Measurements from ENCODE around the gene PTPRJ.
A peak's percentile ranks its signal among the peaks of the same experiment; 100 is the strongest.
"Not testable (repeated sequence)": the region's sequence is repeated elsewhere in the genome, so short reads cannot be mapped to it uniquely, and the experiment has no call there.

The PTPRJ gene

DNA sequence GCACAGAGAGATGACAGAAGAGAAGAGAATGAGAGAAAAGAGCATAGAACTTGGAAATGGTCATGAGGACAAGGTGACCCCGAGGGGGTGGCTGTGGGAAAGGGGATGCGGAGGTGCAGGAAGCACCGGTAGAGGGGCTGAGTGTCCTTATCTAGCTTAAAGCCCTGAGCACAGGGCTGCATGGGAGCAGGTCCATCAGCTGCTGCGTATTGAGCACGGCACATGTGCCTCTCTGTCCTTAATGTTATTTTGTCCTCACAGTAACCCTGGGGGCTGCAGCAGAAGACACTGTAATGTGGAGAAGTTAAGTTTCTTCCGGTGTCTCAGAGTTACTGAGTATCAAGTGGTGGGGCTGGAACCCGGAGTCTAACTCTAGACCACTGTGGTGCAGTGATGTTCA, 141.9 kb downstream of the PTPRJ start:
- H3K27ac Mint-ChIP-seq = no peak overlapping the region
- H3K27me3 Mint-ChIP-seq = no peaks in the 10 kb centered on the region
- DNase-seq = no peak
- no peaks in the 10 kb centered on the region for H3K4me1 Mint-ChIP-seq
- no peaks in the 10 kb centered on the region for H3K9me3 Mint-ChIP-seq
- peaks cover 19% of the 10 kb centered on the region for H3K36me3 Mint-ChIP-seq (ENCODE audit: low read depth)
- ATAC-seq = no peak
- H3K4me3 Mint-ChIP-seq = no peak overlapping the region

DNA sequence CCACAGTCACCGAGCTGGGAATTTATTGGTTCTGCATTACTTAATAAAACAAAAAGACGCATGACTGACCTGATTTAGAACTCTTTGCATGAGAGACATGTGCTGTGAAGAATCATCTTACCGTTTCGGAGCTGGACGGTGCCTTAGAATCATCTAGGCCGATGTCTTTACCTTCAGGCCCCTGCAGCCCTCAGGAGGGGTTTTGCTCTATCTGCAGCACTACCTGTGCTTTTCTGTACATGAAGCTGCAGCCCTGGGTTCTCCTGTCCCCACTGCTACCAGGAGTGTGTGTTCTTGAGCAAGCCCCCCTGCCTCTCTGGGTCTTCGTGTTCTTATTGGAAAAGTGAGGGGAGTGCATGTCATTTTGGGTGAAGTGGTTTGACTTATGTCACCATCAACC, 142.3 kb downstream of the PTPRJ start:
- no peak for ATAC-seq
- no peak overlapping the region for H3K27ac Mint-ChIP-seq

GRCh38 chr11:48123254-48123875, 143.0 kb downstream of the PTPRJ start:
- DNase-seq (no peak), ATAC-seq (no peak)
- Mint-ChIP-seq H3K4me3 (no peak overlapping the region), H3K4me1 (no peaks in the 10 kb centered on the region), H3K36me3 (ENCODE audit: low read depth) (peaks cover 19% of the 10 kb centered on the region), H3K27me3 (no peaks in the 10 kb centered on the region), H3K9me3 (no peaks in the 10 kb centered on the region), H3K27ac (no peak overlapping the region)

More for the DNA sequence above, 142.3 kb downstream of the PTPRJ start:
- Mint-ChIP-seq H3K36me3 (ENCODE audit: low read depth) (peaks cover 19% of the 10 kb centered on the region), H3K9me3 (no peaks in the 10 kb centered on the region), H3K4me1 (no peaks in the 10 kb centered on the region), H3K27me3 (no peaks in the 10 kb centered on the region), H3K4me3 (no peak overlapping the region)
- no peak for DNase-seq

GRCh38 chr11:48123934-48124755, 143.8 kb downstream of the PTPRJ start:
- no peak for DNase-seq
- ATAC-seq = no peak
- H3K27ac Mint-ChIP-seq = no peak overlapping the region

DNA sequence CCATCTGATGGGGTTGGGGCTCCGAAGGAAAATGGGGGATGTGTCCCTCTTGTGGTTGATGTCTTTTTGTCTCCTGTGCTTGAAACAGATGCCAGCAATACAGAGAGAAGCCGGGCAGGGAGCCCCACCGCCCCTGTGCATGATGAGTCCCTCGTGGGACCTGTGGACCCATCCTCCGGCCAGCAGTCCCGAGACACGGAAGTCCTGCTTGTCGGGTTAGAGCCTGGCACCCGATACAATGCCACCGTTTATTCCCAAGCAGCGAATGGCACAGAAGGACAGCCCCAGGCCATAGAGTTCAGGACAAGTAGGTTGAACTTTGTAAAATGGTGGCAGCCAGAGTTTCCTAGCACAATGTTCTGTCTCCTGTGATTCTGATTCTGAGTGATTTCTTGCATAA, 144.5 kb downstream of the PTPRJ start:
- Mint-ChIP-seq H3K36me3 (ENCODE audit: low read depth) (peaks cover 15% of the 10 kb centered on the region), H3K9me3 (no peaks in the 10 kb centered on the region), H3K4me1 (no peaks in the 10 kb centered on the region), H3K27ac (no peak overlapping the region), H3K27me3 (no peaks in the 10 kb centered on the region), H3K4me3 (no peak overlapping the region)
- ATAC-seq (no peak), DNase-seq (no peak)

More at GRCh38 chr11:48123934-48124755, 143.8 kb downstream of the PTPRJ start:
- peaks cover 17% of the 10 kb centered on the region for H3K36me3 Mint-ChIP-seq (ENCODE audit: low read depth)
- no peaks in the 10 kb centered on the region for H3K4me1 Mint-ChIP-seq
- no peaks in the 10 kb centered on the region for H3K27me3 Mint-ChIP-seq
- H3K9me3 Mint-ChIP-seq = no peaks in the 10 kb centered on the region
- no peak overlapping the region for H3K4me3 Mint-ChIP-seq

GRCh38 chr11:48125866-48126265, 145.5 kb downstream of the PTPRJ start:
- no peaks in the 10 kb centered on the region for H3K4me1 Mint-ChIP-seq
- H3K36me3 Mint-ChIP-seq (ENCODE audit: low read depth) = peaks cover 16% of the 10 kb centered on the region
- H3K9me3 Mint-ChIP-seq = no peaks in the 10 kb centered on the region
- ATAC-seq (no peak), DNase-seq (no peak)
- no peaks in the 10 kb centered on the region for H3K27me3 Mint-ChIP-seq
- no peak overlapping the region for H3K4me3 Mint-ChIP-seq
- H3K27ac Mint-ChIP-seq = no peak overlapping the region

GRCh38 chr11:48127521-48128183, 147.3 kb downstream of the PTPRJ start:
- no peak for DNase-seq
- Mint-ChIP-seq H3K27me3 (no peaks in the 10 kb centered on the region), H3K4me1 (no peaks in the 10 kb centered on the region), H3K9me3 (no peaks in the 10 kb centered on the region), H3K4me3 (no peak overlapping the region), H3K36me3 (ENCODE audit: low read depth) (peaks cover 14% of the 10 kb centered on the region), H3K27ac (no peak overlapping the region)
- ATAC-seq = no peak

- Mint-ChIP-seq H3K27me3 (no peaks in the 10 kb centered on the region), H3K4me1 (no peaks in the 10 kb centered on the region), H3K27ac (no peak overlapping the region), H3K9me3 (no peaks in the 10 kb centered on the region), H3K4me3 (no peak overlapping the region), H3K36me3 (ENCODE audit: low read depth) (peaks cover 13% of the 10 kb centered on the region)
- DNase-seq (no peak), ATAC-seq (peak; percentile 15)
These were observed 149.5 kb downstream of the PTPRJ start for GRCh38 chr11:48129697-48130395.

DNA sequence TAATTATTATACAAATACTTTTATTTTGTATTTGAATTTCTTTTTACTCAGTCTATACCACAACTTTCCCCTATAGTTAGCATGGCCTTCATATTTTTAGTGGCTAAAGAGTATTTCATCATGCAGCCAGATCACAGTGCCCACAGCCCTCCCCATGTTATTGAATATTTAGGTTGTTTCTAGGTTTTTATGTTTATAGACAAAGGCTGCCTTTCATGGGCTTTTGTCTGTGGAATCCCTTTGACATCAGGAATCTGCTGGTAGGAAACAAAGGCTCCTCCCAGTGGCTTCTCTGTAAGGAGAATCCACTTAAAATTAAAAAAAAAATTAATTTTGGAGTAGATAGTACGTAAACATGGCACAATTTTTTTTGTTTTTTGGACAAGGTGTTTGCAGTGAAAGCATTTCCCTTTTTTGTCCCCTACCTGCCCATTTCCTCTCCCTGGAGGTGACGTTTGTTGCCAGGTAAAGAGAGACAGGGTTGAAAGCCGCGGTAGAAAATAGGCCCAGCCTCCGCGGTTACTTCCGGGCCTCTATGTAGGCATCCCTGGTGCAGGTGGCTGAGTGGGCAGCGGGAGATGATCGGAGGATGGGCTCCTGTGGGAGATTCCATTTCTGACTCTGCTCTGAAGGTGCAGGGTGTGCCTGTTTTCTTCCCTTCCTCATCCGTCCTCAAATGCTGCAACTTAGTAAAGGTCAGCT, 154.0 kb downstream of the PTPRJ start:
- no peaks in the 10 kb centered on the region for H3K27me3 Mint-ChIP-seq
- DNase-seq (no peak), ATAC-seq (no peak)
- H3K4me1 Mint-ChIP-seq = no peaks in the 10 kb centered on the region
- H3K27ac Mint-ChIP-seq = no peak overlapping the region
- H3K36me3 Mint-ChIP-seq (ENCODE audit: low read depth) = peaks cover 22% of the 10 kb centered on the region
- H3K4me3 Mint-ChIP-seq = no peak overlapping the region
- H3K9me3 Mint-ChIP-seq = no peaks in the 10 kb centered on the region

DNA sequence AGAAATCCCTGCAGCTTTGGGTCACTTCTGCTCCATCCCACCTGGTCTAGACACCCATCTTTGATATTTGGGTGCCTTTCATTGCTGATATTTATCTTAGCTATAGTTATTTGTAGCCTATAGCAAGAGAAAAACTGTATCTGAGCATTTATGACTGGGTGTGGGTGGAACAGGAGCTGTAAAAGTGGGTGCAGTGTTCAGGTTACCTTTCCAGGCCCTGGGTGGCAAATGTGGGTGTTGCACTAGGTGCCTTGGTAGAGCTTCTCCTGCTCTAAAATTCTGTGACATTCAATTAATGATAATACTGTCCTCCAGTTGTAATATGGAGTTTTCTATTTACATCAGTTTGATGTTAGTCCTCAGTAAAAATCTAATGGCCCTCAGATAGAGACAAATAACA, 157.9 kb downstream of the PTPRJ start:
- Mint-ChIP-seq H3K27ac (no peak overlapping the region), H3K4me1 (no peaks in the 10 kb centered on the region), H3K4me3 (no peak overlapping the region), H3K36me3 (ENCODE audit: low read depth) (peaks cover 26% of the 10 kb centered on the region), H3K27me3 (no peaks in the 10 kb centered on the region), H3K9me3 (no peaks in the 10 kb centered on the region)
- DNase-seq (no peak), ATAC-seq (no peak)

DNA sequence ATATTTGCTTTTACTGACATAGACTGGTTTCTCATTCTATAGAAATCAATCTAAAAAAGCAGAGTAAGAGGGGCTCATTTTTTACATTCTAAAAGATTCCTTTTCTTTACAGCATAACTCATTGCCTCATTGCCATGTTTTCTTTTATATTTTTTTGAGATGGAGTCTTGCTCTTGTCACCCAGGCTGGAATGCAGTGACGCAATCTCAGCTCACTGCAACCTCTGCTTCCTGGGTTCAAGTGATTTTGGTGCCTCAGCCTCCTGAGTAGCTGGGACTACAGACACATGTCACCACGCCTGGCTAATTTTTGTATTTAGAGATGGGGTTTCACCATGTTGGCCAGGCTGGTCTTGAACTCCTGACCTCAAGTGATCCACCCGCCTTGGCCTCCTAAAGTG, 159.5 kb downstream of the PTPRJ start:
- not testable (repeated sequence) for H3K4me3 Mint-ChIP-seq, H3K27ac Mint-ChIP-seq, DNase-seq, H3K27me3 Mint-ChIP-seq, ATAC-seq, H3K4me1 Mint-ChIP-seq, H3K9me3 Mint-ChIP-seq
- peaks cover 36% of the 10 kb centered on the region for H3K36me3 Mint-ChIP-seq (ENCODE audit: low read depth)

- ATAC-seq (no peak), DNase-seq (no peak)
- Mint-ChIP-seq H3K36me3 (ENCODE audit: low read depth) (peaks cover 44% of the 10 kb centered on the region), H3K27me3 (no peaks in the 10 kb centered on the region), H3K9me3 (no peaks in the 10 kb centered on the region), H3K4me3 (no peak overlapping the region), H3K4me1 (no peaks in the 10 kb centered on the region), H3K27ac (no peak overlapping the region)
These were observed 161.2 kb downstream of the PTPRJ start for GRCh38 chr11:48141475-48142122.

DNA sequence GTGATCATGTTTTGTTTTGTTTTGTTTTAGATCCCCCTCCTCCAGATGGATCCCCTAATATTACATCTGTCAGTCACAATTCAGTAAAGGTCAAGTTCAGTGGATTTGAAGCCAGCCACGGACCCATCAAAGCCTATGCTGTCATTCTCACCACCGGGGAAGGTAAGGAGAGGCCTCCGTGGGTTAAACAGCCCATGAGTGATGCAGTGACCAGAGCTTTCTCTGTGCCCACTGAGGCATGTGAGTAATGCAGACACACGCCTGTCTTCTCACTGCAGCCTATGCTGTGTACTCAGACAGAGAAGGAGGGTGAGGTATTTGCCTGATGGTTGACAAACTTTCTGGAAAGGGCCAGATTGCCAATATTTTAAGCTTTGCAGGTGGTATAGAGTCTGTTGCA, 162.5 kb downstream of the PTPRJ start:
- peaks cover 40% of the 10 kb centered on the region for H3K36me3 Mint-ChIP-seq (ENCODE audit: low read depth)
- H3K4me1 Mint-ChIP-seq = no peaks in the 10 kb centered on the region
- no peaks in the 10 kb centered on the region for H3K9me3 Mint-ChIP-seq
- H3K27ac Mint-ChIP-seq = no peak overlapping the region
- no peak overlapping the region for H3K4me3 Mint-ChIP-seq
- H3K27me3 Mint-ChIP-seq = no peaks in the 10 kb centered on the region
- DNase-seq (no peak), ATAC-seq (no peak)

DNA sequence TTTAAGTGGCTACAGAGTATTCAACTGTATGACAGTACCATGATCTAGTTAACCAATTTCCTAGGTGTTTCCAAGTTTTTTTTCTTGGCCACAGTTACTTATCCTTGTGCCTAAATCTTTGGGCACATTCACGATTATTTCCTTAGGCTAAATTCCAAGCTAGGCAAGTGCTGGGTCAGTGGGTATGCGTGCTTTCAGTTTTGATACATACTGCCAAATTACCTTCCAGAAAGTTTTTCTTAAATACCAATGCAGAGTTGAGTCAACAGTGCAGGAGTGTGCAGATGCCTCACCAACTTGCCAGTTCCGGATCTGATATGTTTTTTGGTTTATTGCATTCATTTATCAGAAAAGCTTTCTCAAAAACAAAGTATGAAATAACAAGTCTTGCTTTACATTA, 168.4 kb downstream of the PTPRJ start:
- H3K36me3 Mint-ChIP-seq (ENCODE audit: low read depth) = peaks cover 68% of the 10 kb centered on the region
- no peak overlapping the region for H3K4me3 Mint-ChIP-seq

More for the DNA sequence above, 168.4 kb downstream of the PTPRJ start:
- no peak for DNase-seq
- H3K4me1 Mint-ChIP-seq = no peaks in the 10 kb centered on the region
- peaks cover 10% of the 10 kb centered on the region for H3K9me3 Mint-ChIP-seq
- H3K27ac Mint-ChIP-seq = no peak overlapping the region
- ATAC-seq = no peak
- H3K27me3 Mint-ChIP-seq = no peaks in the 10 kb centered on the region

All from activated naive CD8-positive, alpha-beta T cell treated with anti-CD3 and anti-CD28 coated beads, Interleukin-2, amount 50 U/mL, for 24 hours (primary cell).